ENCODE results near the gene CDC42SE2.
A peak's percentile ranks its signal among the peaks of the same experiment; 100 is the strongest.
"Not testable (repeated sequence)": the region's sequence is repeated elsewhere in the genome, so short reads cannot be mapped to it uniquely, and the experiment has no call there.

The CDC42SE2 gene

GRCh38 chr5:131392466-131393095, 128.7 kb downstream of the CDC42SE2 start:
- FAIRE-seq, result no peak

- FAIRE-seq, result no peak
Measured at GRCh38 chr5:131393498-131393968, 129.7 kb downstream of the CDC42SE2 start.

- FAIRE-seq, result no peak
Measured at GRCh38 chr5:131394128-131394527, 130.3 kb downstream of the CDC42SE2 start.

- FAIRE-seq, result no peak
Measured at GRCh38 chr5:131396015-131396414, 132.2 kb downstream of the CDC42SE2 start.

GRCh38 chr5:131396630-131397273, 132.9 kb downstream of the CDC42SE2 start:
- no peak for FAIRE-seq

GRCh38 chr5:131399007-131399406, 135.2 kb downstream of the CDC42SE2 start:
- not testable (repeated sequence) for FAIRE-seq

- no peak for FAIRE-seq
Measured at GRCh38 chr5:131400585-131400984, 136.7 kb downstream of the CDC42SE2 start.

- FAIRE-seq, result no peak
Measured at GRCh38 chr5:131405674-131406073, 141.8 kb downstream of the CDC42SE2 start.

- FAIRE-seq, result no peak
Measured at GRCh38 chr5:131406076-131406475, 142.2 kb downstream of the CDC42SE2 start.

- no peak for FAIRE-seq
Measured at GRCh38 chr5:131406975-131407638, 143.3 kb downstream of the CDC42SE2 start.

GRCh38 chr5:131413605-131414559, 150.0 kb downstream of the CDC42SE2 start:
- FAIRE-seq, result no peak

- FAIRE-seq, result no peak
Measured at GRCh38 chr5:131416729-131417128, 152.9 kb downstream of the CDC42SE2 start.

GRCh38 chr5:131417240-131417869, 153.5 kb downstream of the CDC42SE2 start:
- FAIRE-seq, result peak; percentile 70

GRCh38 chr5:131418846-131419245, 155.0 kb downstream of the CDC42SE2 start:
- FAIRE-seq, result peak; percentile 33

GRCh38 chr5:131419877-131420276, 156.0 kb downstream of the CDC42SE2 start:
- FAIRE-seq, result no peak

- FAIRE-seq, result no peak
Measured at GRCh38 chr5:131423056-131423455, 159.2 kb downstream of the CDC42SE2 start.

GRCh38 chr5:131426011-131426410, 162.2 kb downstream of the CDC42SE2 start:
- FAIRE-seq, result no peak

GRCh38 chr5:131430794-131431193, 166.9 kb downstream of the CDC42SE2 start:
- no peak for FAIRE-seq

GRCh38 chr5:131431794-131432193, 167.9 kb downstream of the CDC42SE2 start:
- FAIRE-seq, result no peak

GRCh38 chr5:131433109-131433508, 169.3 kb downstream of the CDC42SE2 start:
- no peak for FAIRE-seq

GRCh38 chr5:131436081-131436480, 172.2 kb downstream of the CDC42SE2 start:
- FAIRE-seq, result no peak

GRCh38 chr5:131441184-131441583, 177.3 kb downstream of the CDC42SE2 start:
- FAIRE-seq, result no peak

All from endometrium (tissue), 2 donors.